ENCODE measurements around the gene TJP3. TPM values are rescaled to one million over a fixed set of nuclear protein-coding genes. Genes with fewer than 3 reads are reported as not detected.

Gene TJP3
- total RNA-seq, 1 donor, result not detected

- DNase-seq (ENCODE audit: low read depth), result no peak
- TF ChIP-seq CTCF (IDR thresholded peaks at IDR 0.05; ENCODE audit: insufficient read depth, low read depth, low read length), result no peak
- H3K4me3 ChIP-seq (ENCODE audit: low read depth, low read length), result no peak overlapping the region
Measured at GRCh38 chr19:3766520-3766919, 58.3 kb downstream of the TJP3 start.

DNA sequence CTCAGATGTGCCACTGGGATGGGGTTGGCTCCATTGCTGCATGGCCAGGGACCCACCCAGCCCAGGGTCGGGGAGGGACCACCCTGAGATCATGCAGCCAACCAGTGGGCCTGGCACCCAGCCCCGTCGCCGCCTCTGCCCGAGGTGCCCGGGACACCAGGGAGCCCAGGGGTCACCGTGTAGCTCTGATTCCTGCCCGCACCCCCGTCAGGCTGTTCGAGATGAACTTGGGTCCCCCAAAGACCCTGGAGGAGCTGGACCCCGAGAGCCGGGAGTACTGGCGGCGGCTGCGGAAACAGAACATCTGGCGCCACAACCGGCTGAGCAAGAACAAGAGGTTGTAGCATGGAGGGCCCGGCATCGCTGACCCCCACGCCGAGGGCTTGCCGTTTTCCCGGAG lies 58.9 kb downstream of the TJP3 start:
- no peak for DNase-seq (ENCODE audit: low read depth)
- H3K4me3 ChIP-seq (ENCODE audit: low read depth, low read length), result no peak overlapping the region
- no peak for TF ChIP-seq CTCF (IDR thresholded peaks at IDR 0.05; ENCODE audit: insufficient read depth, low read depth, low read length)

DNA sequence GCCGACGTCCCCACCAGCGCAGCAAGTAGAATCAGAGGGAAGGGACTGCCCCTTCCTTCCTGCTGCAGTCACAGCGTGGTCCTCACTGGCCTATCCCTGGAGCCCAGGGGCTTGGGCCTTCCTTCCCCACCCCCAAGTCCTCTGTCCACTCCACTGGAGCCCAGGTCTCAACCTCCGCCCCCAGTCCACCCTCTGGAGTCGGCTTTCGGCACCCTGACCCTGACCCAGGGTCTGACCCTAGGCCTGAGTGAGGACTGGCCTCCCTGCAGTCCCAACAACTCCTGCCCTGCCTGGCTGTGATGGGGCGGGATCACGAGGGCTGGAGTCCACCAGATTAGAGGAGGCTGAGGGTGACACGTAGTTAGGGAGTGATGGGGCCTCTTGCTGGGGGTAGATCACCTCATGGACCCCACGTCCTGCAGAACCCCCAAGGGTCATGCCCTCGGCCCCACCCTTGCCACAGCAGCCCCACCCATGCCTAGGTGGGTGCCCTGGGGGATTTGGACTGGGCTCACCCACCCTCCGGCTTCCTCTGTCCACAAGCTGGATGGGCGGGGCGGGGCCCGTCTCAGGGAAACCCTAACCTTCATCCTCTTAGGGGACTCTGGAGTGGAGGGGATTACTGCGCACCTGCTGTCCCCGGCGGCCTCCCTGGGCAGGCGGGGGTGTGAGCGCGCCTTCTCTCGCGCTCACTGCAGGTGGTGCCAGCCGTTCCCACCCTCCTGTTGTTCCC lies 60.0 kb downstream of the TJP3 start:
- no peak for TF ChIP-seq CTCF (IDR thresholded peaks at IDR 0.05; ENCODE audit: insufficient read depth, low read depth, low read length)
- no peak for DNase-seq (ENCODE audit: low read depth)
- no peak overlapping the region for H3K4me3 ChIP-seq (ENCODE audit: low read depth, low read length)

GRCh38 chr19:3768748-3769099 lies 60.5 kb downstream of the TJP3 start:
- TF ChIP-seq CTCF (IDR thresholded peaks at IDR 0.05; ENCODE audit: insufficient read depth, low read depth, low read length), result no peak
- no peak overlapping the region for H3K4me3 ChIP-seq (ENCODE audit: low read depth, low read length)
- no peak for DNase-seq (ENCODE audit: low read depth)

DNA sequence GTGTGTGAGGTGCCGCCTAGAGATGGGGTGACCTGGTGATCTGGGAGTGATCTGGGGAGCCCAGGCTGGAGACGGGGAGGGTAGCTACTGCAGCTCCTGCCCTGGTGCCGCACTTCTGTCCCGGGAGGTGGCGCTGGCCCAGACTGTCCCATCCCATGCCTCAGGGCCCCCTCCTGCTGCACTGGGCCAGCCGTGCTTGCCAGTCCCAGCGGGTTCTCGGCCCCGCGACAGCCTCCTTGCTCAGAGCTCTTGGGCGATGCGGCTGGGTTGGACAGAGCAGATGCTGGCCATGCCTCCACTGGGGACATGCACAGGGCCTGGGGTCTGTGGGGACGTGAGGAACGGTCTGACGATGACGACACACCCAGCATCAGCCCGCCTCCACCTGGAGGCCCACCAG lies 61.3 kb downstream of the TJP3 start:
- DNase-seq (ENCODE audit: low read depth), result no peak
- H3K4me3 ChIP-seq (ENCODE audit: low read depth, low read length), result no peak overlapping the region
- TF ChIP-seq CTCF (IDR thresholded peaks at IDR 0.05; ENCODE audit: insufficient read depth, low read depth, low read length), result no peak

DNA sequence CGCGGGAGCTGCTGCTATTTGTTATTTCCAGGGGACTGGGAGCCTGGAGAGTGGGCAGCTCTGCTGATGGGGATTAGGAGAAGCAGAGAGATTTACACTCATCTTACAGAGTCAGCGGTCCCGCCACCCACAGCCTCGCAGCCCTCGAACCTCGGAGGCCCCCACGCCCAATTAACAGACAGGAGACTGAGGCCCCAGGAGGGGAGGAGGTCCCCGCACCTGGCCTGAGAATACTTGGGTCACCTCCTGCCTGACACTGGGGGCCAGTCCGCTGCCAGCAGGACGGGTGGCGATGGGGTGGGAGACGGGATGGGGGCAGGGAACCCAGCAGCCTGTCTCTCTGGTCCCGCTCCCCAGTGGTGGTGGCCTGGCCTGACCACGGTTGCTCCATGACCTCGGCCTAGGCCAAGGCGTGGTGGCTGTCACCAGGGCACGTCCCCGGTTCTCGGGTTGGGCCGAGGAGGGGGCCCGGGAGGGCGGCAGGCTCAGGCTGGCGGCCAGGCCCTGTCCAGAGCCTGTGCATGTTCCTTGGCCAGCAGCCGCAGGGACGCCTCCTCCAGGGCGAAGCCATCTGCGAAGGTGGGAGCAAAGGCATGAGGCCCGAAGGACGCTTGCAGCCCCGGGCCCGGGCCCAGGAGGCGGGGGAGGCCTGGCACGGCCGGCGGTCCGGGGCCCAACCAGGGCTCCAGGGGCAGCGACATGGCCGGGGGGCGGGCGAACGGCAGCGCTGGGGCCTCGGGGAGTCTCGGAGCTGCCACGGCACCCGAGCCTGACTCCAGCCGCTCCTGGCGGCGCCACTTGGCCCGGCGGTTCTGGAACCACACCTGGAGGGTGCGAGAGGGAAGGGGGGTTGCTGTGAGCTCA lies 62.2 kb downstream of the TJP3 start:
- DNase-seq (ENCODE audit: low read depth), result no peak
- no peak for TF ChIP-seq CTCF (IDR thresholded peaks at IDR 0.05; ENCODE audit: insufficient read depth, low read depth, low read length)
- H3K4me3 ChIP-seq (ENCODE audit: low read depth, low read length), result no peak overlapping the region
